GM13977 (cell line): ENCODE results near the gene C6orf120.
A peak's percentile ranks its signal among the peaks of the same experiment; 100 is the strongest.
"Not testable (repeated sequence)": the region's sequence is repeated elsewhere in the genome, so short reads cannot be mapped to it uniquely, and the experiment has no call there.

Experiments
- DNase-seq: peaks from one replicate; pipeline ENCODE4 v3.0.0; 2012; ENCODE audit warnings: low spot score
- CTCF ChIP-seq: IDR thresholded peaks from 2 replicates; pipeline ENCODE4 v1.5.1; 2012; ENCODE audit warnings: mild to moderate bottlenecking, control low read depth; ENCODE audit not compliant: insufficient read depth; ENCODE audit errors: extremely low read depth, missing control alignments
- in situ Hi-C: fragments of 300-500 bp; cut with MboI; formaldehyde crosslinking; loops from one replicate; pipeline ENCODE4 v1.12.0; 2022; ENCODE audit warnings: low sequenced_read_pairs, low pct_unique_long_range_greater_than_20kb, mixed read lengths, inconsistent platforms; ENCODE audit not compliant: unreplicated experiment

The C6orf120 gene

GRCh38 chr6:169695131-169695530 lies 6.8 kb upstream of the C6orf120 start:
- no peak for DNase-seq
- TF ChIP-seq CTCF: no peak
- in situ Hi-C loops: no loop called here

GRCh38 chr6:169697115-169697514 lies 4.8 kb upstream of the C6orf120 start:
- not testable (repeated sequence) for DNase-seq
- peak; percentile 32 for TF ChIP-seq CTCF

GRCh38 chr6:169700296-169700695 lies 1.6 kb upstream of the C6orf120 start:
- DNase-seq: no peak
- in situ Hi-C loops: no loop called here

More at GRCh38 chr6:169697115-169697514, 4.8 kb upstream of the C6orf120 start:
- in situ Hi-C loops: not testable (repeated sequence)

GRCh38 chr6:169701311-169701953 lies 494 bp upstream of the C6orf120 start:
- in situ Hi-C loops: no loop called here
- DNase-seq: peak; percentile 22

More at GRCh38 chr6:169700296-169700695, 1.6 kb upstream of the C6orf120 start:
- no peak for TF ChIP-seq CTCF

GRCh38 chr6:169702840-169703246 lies 917 bp downstream of the C6orf120 start:
- in situ Hi-C loops: no loop called here
- no peak for DNase-seq
- no peak for TF ChIP-seq CTCF

More at GRCh38 chr6:169701311-169701953, 494 bp upstream of the C6orf120 start:
- TF ChIP-seq CTCF: peak; percentile 22

- in situ Hi-C loops: no loop called here
- no peak for TF ChIP-seq CTCF
- DNase-seq: no peak
Observed at GRCh38 chr6:169707772-169708171, 5.8 kb downstream of the C6orf120 start.
